Measurements from ENCODE around the gene CYB5R4. TPM values are rescaled to one million over a fixed set of nuclear protein-coding genes. Genes with fewer than 3 reads are reported as not detected.

CYB5R4 gene
- total RNA-seq, 6 experiments from 2014 or later: 11.6 to 18.6 (median 16.2) TPM

DNA sequence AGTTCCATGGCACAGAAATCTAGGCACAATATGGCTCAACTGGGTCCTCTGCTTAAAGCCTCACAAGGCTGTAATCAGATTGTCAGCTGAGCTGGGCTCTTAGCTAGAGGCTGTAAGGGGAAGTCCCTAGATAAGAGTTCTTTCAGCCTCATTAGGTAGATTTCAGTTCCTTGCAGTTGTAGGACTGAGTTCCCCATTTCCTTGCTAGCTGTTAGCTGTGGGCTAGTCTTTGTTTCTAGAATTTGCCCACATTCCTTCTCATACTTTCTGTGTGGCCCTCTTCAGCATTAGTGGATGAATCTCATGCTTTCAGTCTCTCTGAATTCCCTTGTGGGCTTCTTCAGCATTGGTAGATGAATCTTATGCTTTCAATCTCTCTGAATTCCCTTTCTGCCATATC, 103.1 kb downstream of the CYB5R4 start:
- peaks cover 10% of the 10 kb centered on the region for H3K4me1 Mint-ChIP-seq (ENCODE audit: low read depth)
- H3K27ac Mint-ChIP-seq: no peak overlapping the region
- TF ChIP-seq CTCF (IDR thresholded peaks at IDR 0.05): no peak
- H3K27me3 Mint-ChIP-seq (ENCODE audit: insufficient read depth): no peaks in the 10 kb centered on the region
- H3K36me3 Mint-ChIP-seq (ENCODE audit: low read depth): peaks cover 51% of the 10 kb centered on the region
- peaks cover 16% of the 10 kb centered on the region for H3K9me3 Mint-ChIP-seq
- DNase-seq: no peak
- H3K4me3 Mint-ChIP-seq: no peak overlapping the region

- peaks cover 16% of the 10 kb centered on the region for H3K9me3 Mint-ChIP-seq
- H3K4me3 Mint-ChIP-seq: no peak overlapping the region
- peaks cover 46% of the 10 kb centered on the region for H3K36me3 Mint-ChIP-seq (ENCODE audit: low read depth)
- no peaks in the 10 kb centered on the region for H3K4me1 Mint-ChIP-seq (ENCODE audit: low read depth)
- DNase-seq: no peak
- TF ChIP-seq CTCF (IDR thresholded peaks at IDR 0.05): no peak
- H3K27ac Mint-ChIP-seq: no peak overlapping the region
- H3K27me3 Mint-ChIP-seq (ENCODE audit: insufficient read depth): peaks cover 2% of the 10 kb centered on the region; the same call in 1 of the 2 replicates
Measured at GRCh38 chr6:83966539-83966938, 107.0 kb downstream of the CYB5R4 start.

DNA sequence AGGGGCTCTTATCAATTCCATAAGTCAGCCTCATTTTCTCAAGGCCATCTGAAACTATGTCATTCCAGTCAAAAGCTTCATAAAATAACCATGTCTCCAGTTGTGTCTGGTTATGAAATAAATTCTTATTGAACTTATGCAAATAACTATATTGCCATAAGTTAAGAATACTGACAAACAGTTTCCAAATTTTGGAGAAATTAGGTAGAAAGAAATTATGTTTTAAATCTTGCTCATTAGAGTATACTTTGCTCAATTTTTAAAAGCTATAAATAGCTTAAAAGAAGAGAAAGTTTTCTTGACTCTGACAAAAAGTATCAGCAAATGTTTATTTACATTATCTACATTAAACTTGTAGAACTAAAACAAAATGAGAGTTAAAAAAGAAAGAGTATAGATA, 111.1 kb downstream of the CYB5R4 start:
- DNase-seq: no peak
- H3K27me3 Mint-ChIP-seq (ENCODE audit: insufficient read depth): peaks cover 3% of the 10 kb centered on the region; the same call in 1 of the 2 replicates
- H3K4me3 Mint-ChIP-seq: no peak overlapping the region
- H3K36me3 Mint-ChIP-seq (ENCODE audit: low read depth): peaks cover 21% of the 10 kb centered on the region
- no peak for TF ChIP-seq CTCF (IDR thresholded peaks at IDR 0.05)
- H3K9me3 Mint-ChIP-seq: peaks cover 18% of the 10 kb centered on the region
- no peak overlapping the region for H3K27ac Mint-ChIP-seq
- H3K4me1 Mint-ChIP-seq (ENCODE audit: low read depth): no peaks in the 10 kb centered on the region

- H3K27me3 Mint-ChIP-seq (ENCODE audit: insufficient read depth): peaks cover 4% of the 10 kb centered on the region; the same call in 1 of the 2 replicates
- DNase-seq: no peak
- peaks cover 5% of the 10 kb centered on the region for H3K9me3 Mint-ChIP-seq
- no peak overlapping the region for H3K4me3 Mint-ChIP-seq
- H3K27ac Mint-ChIP-seq: no peak overlapping the region
- H3K36me3 Mint-ChIP-seq (ENCODE audit: low read depth): peaks cover 5% of the 10 kb centered on the region; the same call in 1 of the 2 replicates
- no peak for TF ChIP-seq CTCF (IDR thresholded peaks at IDR 0.05)
- H3K4me1 Mint-ChIP-seq (ENCODE audit: low read depth): no peaks in the 10 kb centered on the region
Measured at GRCh38 chr6:83974409-83975050, 115.0 kb downstream of the CYB5R4 start.

GRCh38 chr6:83976037-83976755, 116.7 kb downstream of the CYB5R4 start:
- H3K36me3 Mint-ChIP-seq (ENCODE audit: low read depth): peaks cover 5% of the 10 kb centered on the region; the same call in 1 of the 2 replicates
- peaks cover 5% of the 10 kb centered on the region for H3K9me3 Mint-ChIP-seq
- TF ChIP-seq CTCF (IDR thresholded peaks at IDR 0.05): no peak
- H3K4me1 Mint-ChIP-seq (ENCODE audit: low read depth): no peaks in the 10 kb centered on the region
- no peak overlapping the region for H3K4me3 Mint-ChIP-seq
- no peak overlapping the region for H3K27ac Mint-ChIP-seq
- no peak for DNase-seq
- peaks cover 4% of the 10 kb centered on the region; the same call in 1 of the 2 replicates for H3K27me3 Mint-ChIP-seq (ENCODE audit: insufficient read depth)
